DMS53 treated with DMSO at 0.1 percent for 48 hours (cell line): Measurements from ENCODE around the gene TRIP4.
A peak's percentile ranks its signal among the peaks of the same experiment; 100 is the strongest.

Experiments
- DNase-seq: peaks from one replicate; lab custom pipeline; 2025; ENCODE audit not compliant: unreplicated experiment; lab: John Stamatoyannopoulos, UW

Gene TRIP4

GRCh38 chr15:64444836-64445235 is 57.2 kb downstream of the TRIP4 start:
- no peak for DNase-seq

- DNase-seq = no peak
Observed at GRCh38 chr15:64447536-64448315, 60.1 kb downstream of the TRIP4 start.

- DNase-seq = no peak
Observed at GRCh38 chr15:64452988-64453688, 65.5 kb downstream of the TRIP4 start.

GRCh38 chr15:64453689-64454037 is 66.0 kb downstream of the TRIP4 start:
- DNase-seq = no peak

- DNase-seq = no peak
Observed at GRCh38 chr15:64454282-64454681, 66.6 kb downstream of the TRIP4 start.

- no peak for DNase-seq
Observed at GRCh38 chr15:64455961-64456371, 68.3 kb downstream of the TRIP4 start.

- no peak for DNase-seq
Observed at GRCh38 chr15:64456634-64457108, 69.0 kb downstream of the TRIP4 start.

GRCh38 chr15:64459066-64459781 is 71.6 kb downstream of the TRIP4 start:
- DNase-seq = no peak

- DNase-seq = peak; percentile 53
Observed at GRCh38 chr15:64460206-64460723, 72.6 kb downstream of the TRIP4 start, which contains the start of gene ZNF609. ZNF609 (plus strand) TSS chr15:64460578; CDS start chr15:64499420, 38,842 bp downstream.

GRCh38 chr15:64460724-64461720 is 73.4 kb downstream of the TRIP4 start:
- DNase-seq = no peak

GRCh38 chr15:64461721-64462162 is 74.1 kb downstream of the TRIP4 start:
- no peak for DNase-seq

GRCh38 chr15:64462492-64462891 is 74.9 kb downstream of the TRIP4 start:
- DNase-seq = no peak

GRCh38 chr15:64464276-64465005 is 76.8 kb downstream of the TRIP4 start:
- peak; percentile 67 for DNase-seq

- no peak for DNase-seq
Observed at GRCh38 chr15:64466408-64467141, 78.9 kb downstream of the TRIP4 start.

GRCh38 chr15:64472161-64472560 is 84.5 kb downstream of the TRIP4 start:
- no peak for DNase-seq

- DNase-seq = no peak
Observed at GRCh38 chr15:64474846-64475245, 87.2 kb downstream of the TRIP4 start.

GRCh38 chr15:64476550-64476949 is 88.9 kb downstream of the TRIP4 start:
- no peak for DNase-seq

- DNase-seq = no peak
Observed at GRCh38 chr15:64478863-64479262, 91.2 kb downstream of the TRIP4 start.

GRCh38 chr15:64480891-64481290 is 93.3 kb downstream of the TRIP4 start:
- no peak for DNase-seq
